Skin epidermis (tissue), 12 donors: Measurements from ENCODE around the gene SLC35F1.

Experiments
- H3K27ac ChIP-seq, 21 experiments: fragments of 200-600 bp; sonication (generic) in 11 of 21; one replicate each; pipeline ENCODE4 v1.5.0; 2020; ENCODE audit warnings: mild to moderate bottlenecking in 3 of 21, inconsistent platforms in 2 of 21, moderate library complexity in 2 of 21
- H3K4me3 ChIP-seq, 7 experiments: fragments of 200-600 bp; sonication (generic) in 2 of 7; one replicate each; pipeline ENCODE4 v1.5.0; 2020; ENCODE audit warnings: inconsistent platforms in 2 of 7, mild to moderate bottlenecking in 2 of 7, moderate library complexity in 1 of 7

Gene SLC35F1

DNA sequence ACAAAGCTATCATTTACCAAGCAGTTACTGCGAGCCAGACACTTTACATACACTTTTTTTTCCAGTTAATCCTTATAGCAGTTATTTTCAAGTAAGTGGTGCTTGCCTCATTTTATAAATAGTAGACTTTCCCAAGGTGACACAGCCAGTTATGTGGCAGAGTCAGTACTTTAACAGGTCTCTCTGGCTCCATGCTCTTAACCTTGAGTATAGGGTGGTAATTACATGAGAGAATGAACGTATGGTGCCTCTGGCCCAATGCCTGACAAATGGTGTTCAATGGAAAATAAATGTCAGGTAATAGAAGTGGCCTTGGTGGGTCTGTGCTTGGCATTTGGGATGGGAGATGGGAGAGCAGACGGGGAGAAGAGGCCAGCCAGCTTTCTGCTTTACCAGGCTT, 316.3 kb downstream of the SLC35F1 start:
- no peak overlapping the region for H3K27ac ChIP-seq
- no peak overlapping the region for H3K4me3 ChIP-seq

DNA sequence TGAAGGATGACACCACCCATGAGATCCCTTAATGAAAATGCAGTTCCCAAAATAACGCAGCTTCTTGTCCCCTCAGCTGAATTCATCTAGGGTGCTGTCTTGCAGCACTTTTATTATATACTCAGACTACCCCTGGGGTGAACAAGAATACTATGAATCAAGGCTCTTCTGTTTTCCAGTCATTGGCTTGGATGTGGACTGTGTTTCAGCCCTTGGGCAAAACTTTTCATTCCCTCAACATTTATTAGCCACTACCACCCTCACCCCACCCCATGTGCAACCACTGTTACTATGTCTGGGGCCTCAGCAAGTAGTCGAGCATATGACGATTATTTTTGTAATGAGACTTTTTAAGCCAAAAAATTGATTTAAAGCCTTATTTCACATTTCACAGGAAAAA, 321.8 kb downstream of the SLC35F1 start:
- no peak overlapping the region for H3K27ac ChIP-seq
- no peak overlapping the region for H3K4me3 ChIP-seq

DNA sequence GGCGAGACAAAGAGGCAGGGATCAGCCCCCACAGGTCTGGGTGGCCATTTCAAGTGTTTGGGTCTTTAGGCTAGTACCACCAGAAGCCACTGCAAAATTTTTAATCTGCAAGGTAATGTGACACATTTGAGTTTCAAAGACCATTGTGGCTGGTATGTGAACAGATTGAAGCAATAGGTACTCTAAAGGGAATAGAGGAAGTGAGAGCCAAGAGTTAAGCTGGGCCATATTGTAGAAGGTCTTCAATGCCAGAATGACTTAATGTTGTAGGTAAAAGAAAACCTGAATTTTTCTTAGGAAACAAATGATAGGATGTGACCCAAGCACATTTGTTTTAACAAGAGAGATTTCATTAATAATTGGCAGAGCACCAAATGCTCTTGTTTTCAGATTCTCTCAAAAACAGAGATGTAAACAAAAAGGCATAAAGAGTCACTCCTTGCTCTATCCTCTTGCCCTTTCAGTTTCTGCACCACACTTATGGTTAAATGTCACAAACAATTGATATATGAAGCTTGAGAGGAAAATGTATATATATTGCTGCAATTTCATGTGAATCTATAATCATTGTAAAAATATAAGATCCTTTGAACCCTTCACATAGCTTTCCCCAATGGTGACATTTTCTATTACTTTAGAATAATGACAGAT, 333.9 kb downstream of the SLC35F1 start:
- H3K4me3 ChIP-seq, result no peak overlapping the region

DNA sequence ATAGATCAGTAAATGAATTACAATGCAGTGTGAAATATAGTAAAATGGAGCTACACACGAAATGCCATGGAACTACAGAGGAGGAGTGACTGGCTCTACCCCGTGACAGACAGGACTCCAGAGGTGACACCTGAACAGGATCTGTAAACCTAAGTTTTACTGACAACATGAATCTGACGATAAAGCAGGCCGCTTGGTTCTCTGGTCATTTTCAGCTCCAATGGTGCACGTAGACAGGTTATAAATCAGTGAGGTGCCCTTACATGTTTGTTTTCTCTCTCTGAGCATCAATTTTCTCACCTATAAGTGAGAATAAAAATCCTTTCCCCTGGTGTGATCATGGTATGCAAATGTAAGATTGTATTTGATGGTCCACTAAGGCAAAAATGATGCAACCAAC, 339.3 kb downstream of the SLC35F1 start:
- Histone ChIP-seq H3K27ac (no peak overlapping the region), H3K4me3 (no peak overlapping the region)

More for the DNA sequence above, 333.9 kb downstream of the SLC35F1 start:
- no peak overlapping the region for H3K27ac ChIP-seq

DNA sequence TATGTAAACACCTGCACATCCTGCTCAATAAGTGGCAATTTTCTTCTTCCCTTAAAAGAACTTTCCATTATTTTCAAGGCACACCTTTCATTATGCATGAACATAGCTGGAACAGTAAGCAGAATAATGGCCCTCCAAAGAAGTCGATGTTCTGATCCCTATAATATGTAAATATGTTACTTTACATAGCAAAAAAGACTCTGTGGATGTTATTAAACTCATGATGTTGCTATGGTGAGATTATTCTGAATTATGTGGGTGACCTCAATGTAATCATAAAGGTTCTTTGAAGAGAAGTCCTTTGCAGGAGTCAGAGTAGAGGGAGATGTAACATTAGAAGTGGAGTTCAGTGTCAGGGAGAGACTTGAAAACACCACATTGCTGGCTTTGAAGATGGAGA, 341.1 kb downstream of the SLC35F1 start:
- Histone ChIP-seq H3K4me3 (no peak overlapping the region), H3K27ac (no peak overlapping the region)

DNA sequence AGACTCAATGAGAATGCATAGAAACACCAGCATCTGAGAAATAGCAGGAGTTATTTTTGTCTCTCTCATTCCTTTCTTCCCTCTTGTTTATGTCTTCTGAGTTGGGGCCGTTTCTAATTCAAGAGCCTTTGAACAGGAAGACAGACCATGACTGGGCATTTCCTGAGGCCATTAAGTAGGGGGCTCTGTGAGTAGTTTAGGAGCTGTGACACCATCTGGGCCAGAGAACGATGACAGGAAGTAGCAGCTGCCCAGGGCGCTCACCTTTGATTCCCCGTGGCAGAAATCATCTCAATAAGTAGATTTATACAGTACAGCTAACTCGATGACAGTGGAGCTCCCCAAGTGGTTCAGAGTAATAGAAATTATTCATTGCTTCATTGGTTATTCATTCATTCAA, 342.6 kb downstream of the SLC35F1 start:
- no peak overlapping the region for H3K4me3 ChIP-seq
- no peak overlapping the region for H3K27ac ChIP-seq

GRCh38 chr6:118252474-118252873, 345.4 kb downstream of the SLC35F1 start:
- Histone ChIP-seq H3K4me3 (no peak overlapping the region), H3K27ac (no peak overlapping the region)

DNA sequence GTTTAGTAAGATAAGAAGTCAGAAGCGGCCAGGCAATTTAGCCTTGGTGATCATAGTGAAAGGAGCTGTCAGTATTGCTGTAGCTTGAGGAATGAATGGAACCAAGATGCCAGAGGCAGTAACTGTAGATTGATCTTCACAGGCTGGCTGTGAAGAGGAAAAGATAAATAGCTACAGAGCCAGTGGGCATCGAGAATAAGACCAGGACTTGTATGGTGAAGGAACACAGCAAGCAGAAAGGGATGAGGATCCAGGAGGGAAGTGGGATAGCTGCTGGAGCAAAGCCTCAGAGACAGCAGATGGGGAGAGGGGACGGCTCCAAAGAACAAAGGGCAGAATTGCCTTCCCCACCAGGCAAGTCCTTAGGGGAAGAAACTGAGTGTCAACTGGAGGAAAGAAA, 346.7 kb downstream of the SLC35F1 start:
- H3K4me3 ChIP-seq, result no peak overlapping the region
- no peak overlapping the region for H3K27ac ChIP-seq

GRCh38 chr6:118260833-118261232, 353.8 kb downstream of the SLC35F1 start:
- no peak overlapping the region for H3K27ac ChIP-seq
- H3K4me3 ChIP-seq, result no peak overlapping the region

DNA sequence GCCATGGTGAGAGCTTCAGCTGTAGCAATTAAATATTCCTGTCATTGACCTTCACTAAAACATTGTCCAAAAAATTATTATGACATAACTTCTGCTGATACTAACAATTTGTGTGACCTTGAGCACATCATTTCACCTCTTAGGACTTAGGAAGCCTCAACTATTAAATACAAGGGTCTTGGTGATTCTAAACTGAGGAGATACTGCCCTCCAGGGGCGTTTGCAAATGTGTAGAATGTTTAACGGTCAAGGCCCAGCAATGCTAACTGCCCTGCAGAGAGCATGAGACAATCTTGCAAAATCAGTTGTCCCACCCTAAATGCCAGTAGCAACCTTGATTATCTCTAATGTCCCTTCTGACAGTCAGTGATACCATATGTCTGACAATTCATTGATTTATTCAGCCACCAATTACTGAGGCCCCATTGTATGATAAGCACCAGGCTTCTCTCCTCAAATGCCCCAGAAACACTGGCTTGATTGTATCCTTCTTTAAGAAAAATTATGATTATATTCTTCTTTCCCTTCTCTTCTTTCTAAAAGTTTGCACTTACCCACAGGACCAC, 356.9 kb downstream of the SLC35F1 start:
- no peak overlapping the region for H3K27ac ChIP-seq
- no peak overlapping the region for H3K4me3 ChIP-seq

- no peak overlapping the region for H3K4me3 ChIP-seq
Observed at GRCh38 chr6:118269659-118270058, 362.6 kb downstream of the SLC35F1 start.

GRCh38 chr6:118277631-118278030, 370.6 kb downstream of the SLC35F1 start:
- no peak overlapping the region for H3K27ac ChIP-seq
- no peak overlapping the region for H3K4me3 ChIP-seq

More at GRCh38 chr6:118269659-118270058, 362.6 kb downstream of the SLC35F1 start:
- H3K27ac ChIP-seq, result no peak overlapping the region

GRCh38 chr6:118280210-118280609, 373.1 kb downstream of the SLC35F1 start:
- no peak overlapping the region for H3K27ac ChIP-seq
- no peak overlapping the region for H3K4me3 ChIP-seq

GRCh38 chr6:118281291-118281690, 374.2 kb downstream of the SLC35F1 start:
- Histone ChIP-seq H3K27ac (no peak overlapping the region), H3K4me3 (no peak overlapping the region)

GRCh38 chr6:118283766-118284165, 376.7 kb downstream of the SLC35F1 start:
- Histone ChIP-seq H3K27ac (no peak overlapping the region), H3K4me3 (no peak overlapping the region)

DNA sequence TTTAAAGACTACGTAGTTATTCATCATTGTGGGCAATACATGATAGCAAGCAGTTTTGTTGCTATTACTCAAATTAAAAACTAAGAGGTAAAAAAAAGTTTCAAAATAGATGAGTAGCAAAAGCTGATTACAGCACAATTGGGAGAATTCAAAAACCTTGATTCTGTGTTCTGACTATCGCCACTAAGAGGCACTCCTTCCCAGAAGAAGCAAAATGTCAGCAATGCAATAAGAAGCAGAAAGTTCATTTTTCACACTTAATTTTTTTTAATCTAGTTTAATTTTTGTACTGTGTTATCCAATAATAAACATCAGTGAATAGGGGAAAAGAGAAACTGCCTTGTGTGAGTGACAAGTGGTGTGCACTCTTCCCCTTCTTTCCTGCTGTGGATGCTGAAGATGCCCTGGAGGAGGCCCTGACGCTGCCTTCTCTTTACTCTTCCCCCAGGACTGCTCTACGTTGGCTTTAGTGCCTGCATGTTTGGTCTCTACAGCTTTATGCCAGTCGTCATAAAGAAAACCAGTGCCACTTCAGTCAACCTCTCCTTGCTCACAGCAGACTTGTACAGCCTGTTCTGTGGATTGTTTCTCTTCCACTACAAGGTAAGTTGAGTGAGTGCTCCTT, 377.8 kb downstream of the SLC35F1 start:
- H3K4me3 ChIP-seq, result no peak overlapping the region
- no peak overlapping the region for H3K27ac ChIP-seq

DNA sequence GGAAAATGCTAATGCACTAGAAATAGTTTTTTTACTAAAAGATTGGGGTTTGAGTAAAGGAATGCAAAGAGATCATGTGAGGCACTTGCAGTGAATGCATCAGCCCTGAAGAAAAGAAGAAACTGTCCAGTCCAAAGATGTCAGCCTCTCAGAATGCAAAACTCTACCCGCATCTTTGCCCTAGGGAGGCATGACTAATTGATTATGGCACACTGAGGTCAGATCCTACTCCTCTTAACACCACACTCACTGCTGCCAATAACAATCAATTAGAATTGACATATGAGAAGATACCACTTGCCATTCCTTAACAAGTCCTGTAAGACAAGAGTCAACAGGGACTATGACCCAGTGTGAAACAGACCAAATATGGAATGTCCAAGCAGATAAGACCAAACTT, 378.7 kb downstream of the SLC35F1 start:
- no peak overlapping the region for H3K27ac ChIP-seq
- H3K4me3 ChIP-seq, result no peak overlapping the region

DNA sequence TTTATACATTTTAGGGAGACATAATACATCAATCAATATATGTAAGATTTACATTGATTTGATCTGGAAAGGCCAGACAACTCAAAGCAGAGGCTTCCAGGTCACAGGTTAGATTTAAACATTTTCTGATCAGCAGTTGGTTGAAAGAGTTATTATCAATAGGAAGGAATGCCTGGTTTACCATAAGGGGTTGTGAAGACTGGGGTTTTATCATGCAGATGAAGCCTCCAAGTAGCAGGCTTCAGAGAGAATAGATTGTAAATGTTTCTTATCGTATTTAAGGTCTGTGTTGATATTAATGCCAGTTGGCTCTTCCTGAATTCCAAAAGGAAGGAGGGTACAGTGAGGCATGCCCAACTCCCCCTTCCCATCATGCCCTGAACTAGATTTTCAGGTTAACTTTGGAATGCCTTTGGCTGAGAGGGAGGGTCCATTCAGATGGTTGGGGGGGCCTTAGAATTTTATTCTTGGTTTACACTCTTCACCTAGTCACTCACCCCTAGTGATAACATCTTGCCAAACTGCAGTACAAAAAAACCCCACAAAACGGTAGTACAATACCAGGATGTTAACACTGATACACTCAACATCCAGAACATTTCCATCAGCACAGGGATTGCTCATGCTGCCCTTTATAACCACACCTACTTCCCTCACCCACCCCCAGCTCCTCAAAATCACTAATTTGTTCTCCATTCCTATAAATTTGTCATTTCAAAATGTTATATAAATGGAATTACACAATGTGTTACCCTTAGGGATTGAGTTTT, 381.5 kb downstream of the SLC35F1 start:
- no peak overlapping the region for H3K27ac ChIP-seq
- H3K4me3 ChIP-seq, result no peak overlapping the region

- H3K4me3 ChIP-seq, result no peak overlapping the region
- no peak overlapping the region for H3K27ac ChIP-seq
Observed at GRCh38 chr6:118292558-118292957, 385.5 kb downstream of the SLC35F1 start.

- Histone ChIP-seq H3K27ac (no peak overlapping the region), H3K4me3 (no peak overlapping the region)
Observed at GRCh38 chr6:118294906-118295305, 387.8 kb downstream of the SLC35F1 start.

- no peak overlapping the region for H3K27ac ChIP-seq
- no peak overlapping the region for H3K4me3 ChIP-seq
Observed at GRCh38 chr6:118295336-118295735, 388.3 kb downstream of the SLC35F1 start.
